ENCODE data around the gene KANK4. TPM values are rescaled to one million over a fixed set of nuclear protein-coding genes. Genes with fewer than 3 reads are reported as not detected.

The KANK4 gene
- total RNA-seq, 1 donor from 2014 or later = 0.95 TPM

- DNase-seq (ENCODE audit: missing footprints) (no peak), ATAC-seq (no peak)
- intact Hi-C loops (cut with DNase I) = no loop called here
These were observed 36.1 kb downstream of the KANK4 start for GRCh38 chr1:62282909-62283755.

GRCh38 chr1:62281922-62282555 is 37.2 kb downstream of the KANK4 start:
- DNase-seq (ENCODE audit: missing footprints) = no peak
- intact Hi-C loops (cut with DNase I) = no loop called here
- no peak for ATAC-seq

GRCh38 chr1:62280960-62281465 is 38.2 kb downstream of the KANK4 start:
- intact Hi-C loops (cut with DNase I) = no loop called here
- DNase-seq (ENCODE audit: missing footprints) = no peak
- ATAC-seq = no peak

- no peak for DNase-seq (ENCODE audit: missing footprints)
- intact Hi-C loops (cut with DNase I) = no loop called here
- ATAC-seq = no peak
These were observed 39.1 kb downstream of the KANK4 start for GRCh38 chr1:62280150-62280549.

GRCh38 chr1:62276791-62277190 is 42.4 kb downstream of the KANK4 start:
- intact Hi-C loops (cut with DNase I) = no loop called here
- no peak for ATAC-seq
- DNase-seq (ENCODE audit: missing footprints) = no peak

- DNase-seq (ENCODE audit: missing footprints) (no peak), ATAC-seq (no peak)
- intact Hi-C loops (cut with DNase I) = no loop called here
These were observed 44.4 kb downstream of the KANK4 start for GRCh38 chr1:62274496-62275485.

GRCh38 chr1:62273953-62274352 is 45.3 kb downstream of the KANK4 start:
- no peak for DNase-seq (ENCODE audit: missing footprints)
- no peak for ATAC-seq
- intact Hi-C loops (cut with DNase I) = no loop called here

GRCh38 chr1:62271948-62272728 is 47.1 kb downstream of the KANK4 start:
- intact Hi-C loops (cut with DNase I) = no loop called here
- ATAC-seq (no peak), DNase-seq (ENCODE audit: missing footprints) (no peak)

GRCh38 chr1:62271134-62271533 is 48.1 kb downstream of the KANK4 start:
- ATAC-seq = no peak
- intact Hi-C loops (cut with DNase I) = no loop called here
- DNase-seq (ENCODE audit: missing footprints) = no peak

GRCh38 chr1:62269851-62270495 is 49.3 kb downstream of the KANK4 start:
- DNase-seq (ENCODE audit: missing footprints) = no peak
- intact Hi-C loops (cut with DNase I) = no loop called here
- no peak for ATAC-seq

GRCh38 chr1:62269439-62269838 is 49.8 kb downstream of the KANK4 start:
- no peak for ATAC-seq
- DNase-seq (ENCODE audit: missing footprints) = no peak
- intact Hi-C loops (cut with DNase I) = no loop called here

- intact Hi-C loops (cut with DNase I) = no loop called here
- no peak for DNase-seq (ENCODE audit: missing footprints)
- no peak for ATAC-seq
These were observed 50.9 kb downstream of the KANK4 start for GRCh38 chr1:62268315-62268714.

- DNase-seq (ENCODE audit: missing footprints) = no peak
- ATAC-seq = no peak
- intact Hi-C loops (cut with DNase I) = no loop called here
These were observed 53.0 kb downstream of the KANK4 start for GRCh38 chr1:62265956-62266935.

- DNase-seq (ENCODE audit: missing footprints) (no peak), ATAC-seq (no peak)
- intact Hi-C loops (cut with DNase I) = no loop called here
These were observed 55.4 kb downstream of the KANK4 start for GRCh38 chr1:62263814-62264353.

GRCh38 chr1:62263006-62263813 is 56.0 kb downstream of the KANK4 start:
- intact Hi-C loops (cut with DNase I) = no loop called here
- no peak for DNase-seq (ENCODE audit: missing footprints)
- no peak for ATAC-seq

GRCh38 chr1:62260688-62261087 is 58.5 kb downstream of the KANK4 start:
- DNase-seq (ENCODE audit: missing footprints) = no peak
- no peak for ATAC-seq
- intact Hi-C loops (cut with DNase I) = no loop called here

All from Right ventricle myocardium inferior (tissue), 1 donor.